ENCODE results near the gene SF3B1.

- TF ChIP-seq CTCF (IDR thresholded peaks at IDR 0.05) (no peak), EZH2 (IDR thresholded peaks at IDR 0.05) (no peak), EZH2phosphoT487 (IDR thresholded peaks at IDR 0.05) (no peak)
Measured at GRCh38 chr2:197450465-197450864, 15.6 kb upstream of the SF3B1 start.

Measured in neural progenitor cell (in vitro differentiated cells).